B cell (primary cell): Measurements from ENCODE around the gene APOO. TPM values are rescaled to one million over a fixed set of nuclear protein-coding genes. Genes with fewer than 3 reads are reported as not detected.

Experiments used
- ATAC-seq: fragments of 200-7000 bp; cut with Tn5 transposase; one replicate; pipeline ENCODE4 v1.10.0; 2021; ENCODE audit warnings: low read depth, mild to moderate bottlenecking, moderate number of reproducible peaks, moderate library complexity
- CTCF ChIA-PET: fragments of 350-600 bp; sonication (Branson Sonifier 250); formaldehyde crosslinking; loops from one replicate; lab custom pipeline; 2021; ENCODE audit warnings: antibody characterized with exemption, inconsistent platforms; lab: Charles Lee
- POLR2A ChIA-PET: fragments of 350-600 bp; sonication (Branson Sonifier 250); formaldehyde crosslinking; loops from one replicate; lab custom pipeline; 2021; ENCODE audit warnings: antibody characterized with exemption; lab: Charles Lee
- DNase-seq: peaks from one replicate; pipeline ENCODE4 v3.0.0; 2013
- H2AFZ ChIP-seq: 2 replicates; pipeline ENCODE4 v1.6.1; 2012; ENCODE audit warnings: mild to moderate bottlenecking, low read depth, low read length; ENCODE audit not compliant: insufficient read depth, poor library complexity, severe bottlenecking
- H3K27ac ChIP-seq, 2 donors: 1 replicate in 1 of 2; 2 replicates in 1 of 2; pipeline ENCODE4 v1.5.1; 2012 to 2013; ENCODE audit warnings: low read length in 2 of 2, mild to moderate bottlenecking in 2 of 2, moderate library complexity in 1 of 2
- H3K27me3 ChIP-seq, 4 experiments: fragments of 200-600 bp in 1 of 4; sonication (generic) in 1 of 4; replicated peaks in 1 of 4; 1 replicate in 2 of 4; 2 replicates in 2 of 4; pipeline versions ENCODE4 v1.6.1 to v1.7.0; 2013 to 2016; ENCODE audit warnings: low read length in 3 of 4, mild to moderate bottlenecking in 2 of 4, mixed read lengths in 1 of 4, moderate library complexity in 1 of 4; ENCODE audit not compliant: insufficient read depth in 4 of 4, control insufficient read depth in 3 of 4; ENCODE audit errors: control extremely low read depth in 1 of 4
- H3K36me3 ChIP-seq, 2 experiments: replicated peaks in 1 of 2; 1 replicate in 1 of 2; 2 replicates in 1 of 2; pipeline versions ENCODE4 v1.6.1 to v1.7.1; 2013; ENCODE audit warnings: low read length in 1 of 2; ENCODE audit not compliant: insufficient read depth in 2 of 2, control insufficient read depth in 1 of 2; ENCODE audit errors: control extremely low read depth in 1 of 2, extremely low read depth in 1 of 2
- H3K4me1 ChIP-seq, 2 donors: fragments of 200-600 bp in 1 of 2; sonication (generic) in 1 of 2; 1 replicate in 1 of 2; 2 replicates in 1 of 2; pipeline versions ENCODE4 v1.5.1 to v1.6.1; 2013 to 2017; ENCODE audit warnings: low read length in 2 of 2; ENCODE audit not compliant: control insufficient read depth in 2 of 2, insufficient read depth in 2 of 2
- H3K4me2 ChIP-seq: replicated peaks from 2 replicates; pipeline ENCODE3; 2012; ENCODE audit warnings: mild to moderate bottlenecking, low read depth, low read length; ENCODE audit not compliant: poor library complexity, severe bottlenecking
- H3K4me3 ChIP-seq, 5 experiments: fragments of 200-600 bp in 1 of 5; sonication (generic) in 1 of 5; 1 replicate in 3 of 5; 2 replicates in 2 of 5; pipeline versions ENCODE4 v1.5.1 to v1.7.0; 2011 to 2016; ENCODE audit warnings: low read length in 4 of 5, mild to moderate bottlenecking in 4 of 5, low read depth in 2 of 5, control low read depth in 1 of 5, moderate library complexity in 1 of 5; ENCODE audit not compliant: insufficient read depth in 1 of 5; ENCODE audit errors: control extremely low read depth in 1 of 5, extremely low read depth in 1 of 5
- H3K79me2 ChIP-seq: fragments of 200-600 bp; sonication (generic); one replicate; pipeline ENCODE4 v1.6.0; 2016; ENCODE audit warnings: low read length; ENCODE audit not compliant: control insufficient read depth, insufficient read depth
- H3K9ac ChIP-seq: fragments of 200-600 bp; sonication (generic); 2 replicates; pipeline ENCODE4 v1.6.1; 2017; ENCODE audit warnings: mild to moderate bottlenecking, low read length, moderate library complexity
- H3K9me3 ChIP-seq, 3 donors: one replicate each; pipeline versions ENCODE4 v1.6.1 to v1.7.1; 2013; ENCODE audit warnings: low read length in 2 of 3; ENCODE audit not compliant: control insufficient read depth in 2 of 3, insufficient read depth in 1 of 3; ENCODE audit errors: control extremely low read depth in 1 of 3
- H4K20me1 ChIP-seq: 2 replicates; pipeline ENCODE4 v1.6.0; 2012; ENCODE audit warnings: mild to moderate bottlenecking, low read length; ENCODE audit not compliant: insufficient read depth, control insufficient read depth, poor library complexity, severe bottlenecking
- H3K27ac Mint-ChIP-seq: one replicate; pipeline ENCODE4 v1.8.0; 2021; ENCODE audit warnings: mixed read lengths
- H3K27me3 Mint-ChIP-seq: one replicate; pipeline ENCODE4 v1.8.0; 2021; ENCODE audit warnings: mixed read lengths
- H3K4me1 Mint-ChIP-seq: one replicate; pipeline ENCODE4 v1.8.0; 2021; ENCODE audit warnings: mixed read lengths
- H3K4me3 Mint-ChIP-seq: one replicate; pipeline ENCODE4 v1.8.0; 2021; ENCODE audit warnings: mixed read lengths
- H3K9me3 Mint-ChIP-seq: one replicate; pipeline ENCODE4 v1.8.0; 2022; ENCODE audit warnings: mixed read lengths; ENCODE audit not compliant: insufficient read depth
- EZH2 ChIP-seq: IDR thresholded peaks from 2 replicates; pipeline ENCODE4 v1.6.1; 2012; ENCODE audit warnings: borderline replicate concordance, low read depth, mild to moderate bottlenecking, moderate library complexity, low read length; ENCODE audit not compliant: insufficient read depth, poor library complexity, severe bottlenecking
- WGBS: methylation state at CpG from one replicate; pipeline ENCODE4 v1.1.5; 2013; ENCODE audit warnings: missing lambda C conversion rate; ENCODE audit not compliant: insufficient coverage; 5-methylcytosine and 5-hydroxymethylcytosine counted together
- intact Hi-C: fragments of 100-400 bp; cut with micrococcal nuclease; formaldehyde crosslinking; loops from one replicate; pipeline ENCODE4 v1.10.0; 2022
- polyA plus RNA-seq: library from polyadenylated mRNA; depleted of rRNA; stranded (reverse); fragments of >200 nt; gene quantifications from 2 replicates; pipeline ENCODE4 v1.2.3, GENCODE V29; 2012
- total RNA-seq, 2 donors: library from RNA; stranded (reverse); fragments of 120-200 nt in 1 of 2; gene quantifications; 1 replicate in 1 of 2; 2 replicates in 1 of 2; pipeline versions ENCODE4 v1.2.3 to v1.2.4, GENCODE V29; 2013 to 2022
- TF ChIP-seq, protein P1 (sequence below): fragments of 200-600 bp; IDR thresholded peaks from one replicate; pipeline ENCODE4 v1.8.0; 2022; ENCODE audit warnings: antibody characterized with exemption, mild to moderate bottlenecking

Gene APOO
- total and polyA plus RNA-seq, 2 donors (not counting 1 experiment from before 2014, with no cell fraction given), result 4.7 to 7.2 TPM

- no peak overlapping the region for H3K27ac ChIP-seq
- peaks cover 3% of the 10 kb centered on the region for H3K4me1 Mint-ChIP-seq
- WGBS, result 100% methylated on average over 7 of the region's 12 CpGs
- CTCF ChIA-PET, result no interaction called here
- no peaks in the 10 kb centered on the region for H4K20me1 ChIP-seq
- no peak overlapping the region for H3K4me2 ChIP-seq
- no peaks in the 10 kb centered on the region for H3K9me3 Mint-ChIP-seq
- no peaks in the 10 kb centered on the region for H3K36me3 ChIP-seq
- H3K4me1 ChIP-seq, result peaks cover under 1 to 3% of the 10 kb centered on the region in 2 donors
- H3K27ac Mint-ChIP-seq, result no peak overlapping the region
- DNase-seq (no peak), ATAC-seq (no peak)
- H3K9me3 ChIP-seq, result no peaks in the 10 kb centered on the region
- intact Hi-C loops, result no loop called here
- H3K4me3 Mint-ChIP-seq, result no peak overlapping the region
- no peaks in the 10 kb centered on the region for H3K27me3 ChIP-seq
- no peak overlapping the region for H3K4me3 ChIP-seq
- no peak overlapping the region for H2AFZ ChIP-seq
- H3K79me2 ChIP-seq, result no peaks in the 10 kb centered on the region
- POLR2A ChIA-PET, result no interaction called here
- TF ChIP-seq, protein P1, sequence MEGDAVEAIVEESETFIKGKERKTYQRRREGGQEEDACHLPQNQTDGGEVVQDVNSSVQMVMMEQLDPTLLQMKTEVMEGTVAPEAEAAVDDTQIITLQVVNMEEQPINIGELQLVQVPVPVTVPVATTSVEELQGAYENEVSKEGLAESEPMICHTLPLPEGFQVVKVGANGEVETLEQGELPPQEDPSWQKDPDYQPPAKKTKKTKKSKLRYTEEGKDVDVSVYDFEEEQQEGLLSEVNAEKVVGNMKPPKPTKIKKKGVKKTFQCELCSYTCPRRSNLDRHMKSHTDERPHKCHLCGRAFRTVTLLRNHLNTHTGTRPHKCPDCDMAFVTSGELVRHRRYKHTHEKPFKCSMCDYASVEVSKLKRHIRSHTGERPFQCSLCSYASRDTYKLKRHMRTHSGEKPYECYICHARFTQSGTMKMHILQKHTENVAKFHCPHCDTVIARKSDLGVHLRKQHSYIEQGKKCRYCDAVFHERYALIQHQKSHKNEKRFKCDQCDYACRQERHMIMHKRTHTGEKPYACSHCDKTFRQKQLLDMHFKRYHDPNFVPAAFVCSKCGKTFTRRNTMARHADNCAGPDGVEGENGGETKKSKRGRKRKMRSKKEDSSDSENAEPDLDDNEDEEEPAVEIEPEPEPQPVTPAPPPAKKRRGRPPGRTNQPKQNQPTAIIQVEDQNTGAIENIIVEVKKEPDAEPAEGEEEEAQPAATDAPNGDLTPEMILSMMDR, result no peak
- TF ChIP-seq EZH2, result no peak
- no peak overlapping the region for H3K9ac ChIP-seq
- no peaks in the 10 kb centered on the region for H3K27me3 Mint-ChIP-seq
These were observed 110.2 kb downstream of the APOO start for GRCh38 chrX:23797371-23798128.

- H3K27me3 Mint-ChIP-seq, result no peaks in the 10 kb centered on the region
- H3K4me2 ChIP-seq, result no peak overlapping the region
- intact Hi-C loops, result no loop called here
- H3K9me3 ChIP-seq, result no peaks in the 10 kb centered on the region
- H3K27me3 ChIP-seq, result no peaks in the 10 kb centered on the region
- H3K27ac ChIP-seq, result no peak overlapping the region
- no peaks in the 10 kb centered on the region for H3K4me1 Mint-ChIP-seq
- H4K20me1 ChIP-seq, result no peaks in the 10 kb centered on the region
- ChIA-PET POLR2A (no interaction called here), CTCF (no interaction called here)
- no peaks in the 10 kb centered on the region for H3K36me3 ChIP-seq
- H3K9ac ChIP-seq, result no peak overlapping the region
- no peak overlapping the region for H2AFZ ChIP-seq
- 100% methylated on average over 2 of the region's 8 CpGs for WGBS
- TF ChIP-seq, protein P1, result no peak
- TF ChIP-seq EZH2, result no peak
- no peaks in the 10 kb centered on the region for H3K79me2 ChIP-seq
- no peaks in the 10 kb centered on the region for H3K4me1 ChIP-seq
- H3K27ac Mint-ChIP-seq, result no peak overlapping the region
- no peak overlapping the region for H3K4me3 Mint-ChIP-seq
- ATAC-seq (no peak), DNase-seq (no peak)
- H3K4me3 ChIP-seq, result no peak overlapping the region
- no peaks in the 10 kb centered on the region for H3K9me3 Mint-ChIP-seq
These were observed 112.5 kb downstream of the APOO start for GRCh38 chrX:23795221-23795620.
